Calu3 (cell line): ENCODE data around the gene CUZD1. TPM values are rescaled to one million over a fixed set of nuclear protein-coding genes. Genes with fewer than 3 reads are reported as not detected.
"Not testable (repeated sequence)": the region's sequence is repeated elsewhere in the genome, so short reads cannot be mapped to it uniquely, and the experiment has no call there.

Experiments
- BruUV-seq: library from RNA; stranded (reverse); fragments of 400-500 nt; replicated peaks from 2 replicates; lab custom pipeline; 2021; lab: Mats Ljungman, UMichigan
- CTCF ChIA-PET: fragments of 300-600 bp; sonication (Branson Sonifier 250); formaldehyde crosslinking; loops from one replicate; lab custom pipeline; 2022; ENCODE audit warnings: antibody characterized with exemption; lab: Charles Lee
- DNase-seq: peaks from one replicate; pipeline ENCODE4 v3.0.0; 2022
- H3K27ac Mint-ChIP-seq: one replicate; pipeline ENCODE4 v1.8.0; 2022; ENCODE audit warnings: mixed read lengths; ENCODE audit not compliant: unreplicated experiment
- H3K27me3 Mint-ChIP-seq: one replicate; pipeline ENCODE4 v1.8.0; 2022; ENCODE audit warnings: mixed read lengths; ENCODE audit not compliant: unreplicated experiment
- H3K36me3 Mint-ChIP-seq: one replicate; pipeline ENCODE4 v1.8.0; 2022; ENCODE audit warnings: mild to moderate bottlenecking, moderate library complexity, mixed read lengths; ENCODE audit not compliant: insufficient read depth, unreplicated experiment
- H3K4me1 Mint-ChIP-seq: one replicate; pipeline ENCODE4 v1.8.0; 2022; ENCODE audit warnings: mild to moderate bottlenecking, low read depth, mixed read lengths; ENCODE audit not compliant: unreplicated experiment
- H3K4me3 Mint-ChIP-seq: one replicate; pipeline ENCODE4 v1.8.0; 2022; ENCODE audit warnings: mild to moderate bottlenecking, low read depth, moderate library complexity, mixed read lengths; ENCODE audit not compliant: unreplicated experiment
- H3K9me3 Mint-ChIP-seq: one replicate; pipeline ENCODE4 v1.8.0; 2022; ENCODE audit warnings: low read depth, mixed read lengths; ENCODE audit not compliant: unreplicated experiment
- CTCF ChIP-seq: fragments of 200-600 bp; IDR thresholded peaks from one replicate; pipeline ENCODE4 v1.8.0; 2022; ENCODE audit warnings: antibody characterized with exemption; ENCODE audit not compliant: unreplicated experiment
- intact Hi-C: fragments of 100-400 bp; cut with micrococcal nuclease; formaldehyde crosslinking; loops from one replicate; pipeline ENCODE4 v1.10.0; 2022; ENCODE audit not compliant: unreplicated experiment
- total RNA-seq: library from RNA; stranded (reverse); gene quantifications from 2 replicates; pipeline ENCODE4 v1.2.3, GENCODE V29; 2022

CUZD1 gene
- total RNA-seq, 1 experiment from 2014 or later: 1.5 TPM

GRCh38 chr10:122864194-122864592 lies 18.5 kb upstream of the CUZD1 start:
- H3K9me3 Mint-ChIP-seq: peaks cover 2% of the 10 kb centered on the region
- no peaks in the 10 kb centered on the region for H3K27me3 Mint-ChIP-seq
- no peak overlapping the region for H3K4me3 Mint-ChIP-seq
- H3K4me1 Mint-ChIP-seq: peaks cover 10% of the 10 kb centered on the region
- no peak for DNase-seq
- H3K36me3 Mint-ChIP-seq: peaks cover 3% of the 10 kb centered on the region
- CTCF ChIA-PET: interaction anchor here (1.0 kb wide), 1 partner anchor 41 kb away, joined by 4 read pairs; no protein-coding TSS in a partner anchor
- H3K27ac Mint-ChIP-seq: no peak overlapping the region
- no TSS peak for BruUV-seq
- intact Hi-C loops: no loop called here
- TF ChIP-seq CTCF: no peak

DNA sequence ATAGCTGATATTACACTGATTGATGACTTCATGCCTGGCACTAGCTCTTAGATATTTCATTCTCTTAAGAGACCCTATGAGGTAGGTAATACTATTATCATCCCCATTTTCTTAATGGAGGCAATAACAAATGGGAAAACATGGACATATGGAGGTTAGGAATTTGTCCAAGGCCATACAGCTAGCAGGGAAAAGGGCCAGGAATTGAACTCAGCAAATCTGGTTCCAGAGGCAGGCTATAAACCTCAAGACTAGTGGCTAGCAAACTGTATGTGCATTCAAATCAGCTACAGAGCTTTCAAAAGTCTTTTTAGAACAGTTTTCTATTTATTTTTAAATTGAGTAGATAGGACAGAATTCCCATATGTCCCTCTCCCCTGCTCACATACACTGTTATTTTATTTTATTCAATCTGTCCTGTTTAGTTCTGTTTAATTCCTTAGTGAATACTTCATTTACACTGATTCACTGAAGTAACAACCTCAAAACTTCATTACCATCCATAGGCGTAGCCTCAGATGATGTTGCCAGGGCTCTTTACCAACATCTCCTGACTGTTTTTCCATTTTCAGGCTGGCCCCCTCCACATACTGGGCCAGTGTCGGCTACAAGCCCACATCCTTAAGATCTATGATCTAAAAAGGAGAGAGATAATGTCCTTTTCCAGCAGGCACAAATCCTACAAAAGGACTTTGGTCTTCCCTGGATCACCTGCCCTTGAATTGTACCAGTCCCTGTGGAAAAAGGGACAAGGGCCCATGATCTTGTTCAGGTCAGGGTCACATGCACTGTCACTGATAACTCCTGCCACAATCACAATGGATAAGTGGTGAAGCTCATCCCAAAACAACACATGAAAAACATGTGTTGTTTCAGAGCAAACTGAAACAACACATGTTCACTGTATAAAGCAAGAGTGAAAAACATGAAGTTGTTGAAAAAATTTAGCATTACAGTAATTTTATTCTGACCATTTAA lies 17.8 kb upstream of the CUZD1 start:
- no peak for TF ChIP-seq CTCF
- H3K9me3 Mint-ChIP-seq: peaks cover 2% of the 10 kb centered on the region
- H3K36me3 Mint-ChIP-seq: peaks cover 3% of the 10 kb centered on the region
- no peak overlapping the region for H3K27ac Mint-ChIP-seq
- CTCF ChIA-PET: no interaction called here
- intact Hi-C loops: no loop called here
- BruUV-seq: no TSS peak
- no peaks in the 10 kb centered on the region for H3K27me3 Mint-ChIP-seq
- no peak for DNase-seq
- H3K4me1 Mint-ChIP-seq: peaks cover 10% of the 10 kb centered on the region
- H3K4me3 Mint-ChIP-seq: no peak overlapping the region

- Mint-ChIP-seq H3K4me1 (peaks cover 10% of the 10 kb centered on the region), H3K4me3 (no peak overlapping the region), H3K27me3 (no peaks in the 10 kb centered on the region), H3K9me3 (no peaks in the 10 kb centered on the region), H3K27ac (no peak overlapping the region), H3K36me3 (peaks cover 3% of the 10 kb centered on the region)
- DNase-seq: no peak
- no peak for TF ChIP-seq CTCF
- BruUV-seq: no TSS peak
- CTCF ChIA-PET: no interaction called here
- intact Hi-C loops: no loop called here
These were observed 16.1 kb upstream of the CUZD1 start for GRCh38 chr10:122861711-122862161.

DNA sequence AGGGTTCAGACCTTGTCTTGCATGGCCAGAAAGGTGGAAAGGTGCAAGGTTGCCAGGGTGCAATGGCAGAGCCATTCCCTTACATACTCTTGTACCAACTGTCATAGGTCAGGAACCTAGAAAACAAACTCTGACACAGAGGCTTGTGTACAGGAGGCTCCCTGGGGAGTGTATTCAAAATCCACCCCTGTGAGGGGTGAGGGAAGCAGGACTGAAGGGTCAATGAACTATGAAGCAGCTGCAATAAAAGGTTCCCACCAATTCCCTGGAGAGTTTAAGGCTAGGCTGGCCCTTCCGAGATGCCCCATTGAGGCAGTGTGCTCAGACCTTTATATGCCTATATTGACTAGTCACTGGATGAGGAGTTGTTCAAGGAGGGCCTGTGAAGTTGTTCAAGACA lies 13.9 kb upstream of the CUZD1 start:
- no peak overlapping the region for H3K4me3 Mint-ChIP-seq
- H3K4me1 Mint-ChIP-seq: peaks cover 10% of the 10 kb centered on the region
- TF ChIP-seq CTCF: no peak
- H3K27me3 Mint-ChIP-seq: no peaks in the 10 kb centered on the region
- intact Hi-C loops: no loop called here
- peaks cover 3% of the 10 kb centered on the region for H3K36me3 Mint-ChIP-seq
- CTCF ChIA-PET: no interaction called here
- DNase-seq: no peak
- H3K9me3 Mint-ChIP-seq: no peaks in the 10 kb centered on the region
- no peak overlapping the region for H3K27ac Mint-ChIP-seq
- no TSS peak for BruUV-seq

- H3K36me3 Mint-ChIP-seq, H3K27me3 Mint-ChIP-seq, H3K27ac Mint-ChIP-seq, intact Hi-C loops, CTCF ChIA-PET, H3K4me3 Mint-ChIP-seq, DNase-seq, BruUV-seq, H3K9me3 Mint-ChIP-seq: not testable (repeated sequence)
- peaks cover 14% of the 10 kb centered on the region for H3K4me1 Mint-ChIP-seq
These were observed 12.4 kb upstream of the CUZD1 start for GRCh38 chr10:122858042-122858441.
